NCI-H82 treated with DMSO at 0.1 percent for 48 hours (cell line): ENCODE data around the gene IGFBP1.
"Not testable (repeated sequence)": the region's sequence is repeated elsewhere in the genome, so short reads cannot be mapped to it uniquely, and the experiment has no call there.

Experiments used
- DNase-seq: peaks from one replicate; lab custom pipeline; 2025; ENCODE audit not compliant: unreplicated experiment; lab: John Stamatoyannopoulos, UW

The IGFBP1 gene

GRCh38 chr7:45937301-45937700 is 49.0 kb downstream of the IGFBP1 start:
- no peak for DNase-seq

GRCh38 chr7:45937862-45938261 is 49.6 kb downstream of the IGFBP1 start:
- no peak for DNase-seq

DNA sequence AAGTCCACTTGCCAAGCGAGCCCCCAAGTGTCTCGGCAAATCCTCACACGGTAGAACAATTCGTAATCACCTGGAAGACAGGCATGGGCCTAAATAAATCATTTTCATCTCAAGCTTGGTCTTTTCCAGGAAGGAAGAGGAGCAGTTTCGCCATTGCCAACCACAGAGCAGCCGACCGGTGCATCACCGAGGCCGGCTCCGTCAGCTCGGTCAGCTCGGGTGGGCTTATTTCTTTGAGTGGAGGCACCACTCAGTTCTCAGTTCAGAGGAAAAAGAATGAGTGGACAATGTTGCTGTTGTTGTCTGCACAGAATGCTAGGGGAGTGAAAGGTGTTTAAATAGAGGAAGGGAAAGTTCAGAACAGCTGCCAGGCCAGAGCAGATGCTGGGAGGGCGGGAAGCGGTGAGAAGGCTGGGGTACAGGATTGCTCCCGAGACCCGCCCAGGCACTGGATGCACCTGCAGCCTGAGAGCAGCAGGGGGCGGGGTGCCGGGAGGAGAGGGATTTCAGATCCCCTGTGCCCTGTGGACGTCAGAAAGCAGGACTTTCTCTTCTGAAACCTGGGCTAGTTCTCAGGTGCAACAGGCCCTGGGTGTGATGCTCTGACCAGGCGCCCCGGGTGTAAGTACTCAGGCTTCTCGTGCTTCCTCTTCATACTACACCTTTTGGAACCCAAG is 50.5 kb downstream of the IGFBP1 start:
- DNase-seq = no peak

DNA sequence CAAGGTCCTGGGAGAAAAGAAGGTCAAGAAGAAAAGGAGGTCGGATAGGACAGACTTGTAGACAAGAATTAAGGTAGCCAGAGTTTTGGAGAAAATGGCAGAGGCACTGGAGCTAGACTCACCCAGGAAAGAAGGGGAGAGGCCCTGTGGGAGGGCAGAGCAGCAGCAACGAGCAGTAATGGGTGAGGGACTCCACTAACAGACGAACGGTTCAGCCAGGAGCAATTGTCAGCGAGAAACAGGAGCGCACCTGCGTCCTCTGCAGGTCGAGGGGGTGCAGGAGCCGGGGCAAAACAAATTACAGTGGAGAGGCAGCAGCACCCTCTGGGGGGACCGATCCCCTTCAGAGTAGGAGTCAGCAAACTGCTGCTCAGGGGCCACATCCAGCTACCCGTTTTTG is 51.3 kb downstream of the IGFBP1 start:
- DNase-seq = no peak

DNA sequence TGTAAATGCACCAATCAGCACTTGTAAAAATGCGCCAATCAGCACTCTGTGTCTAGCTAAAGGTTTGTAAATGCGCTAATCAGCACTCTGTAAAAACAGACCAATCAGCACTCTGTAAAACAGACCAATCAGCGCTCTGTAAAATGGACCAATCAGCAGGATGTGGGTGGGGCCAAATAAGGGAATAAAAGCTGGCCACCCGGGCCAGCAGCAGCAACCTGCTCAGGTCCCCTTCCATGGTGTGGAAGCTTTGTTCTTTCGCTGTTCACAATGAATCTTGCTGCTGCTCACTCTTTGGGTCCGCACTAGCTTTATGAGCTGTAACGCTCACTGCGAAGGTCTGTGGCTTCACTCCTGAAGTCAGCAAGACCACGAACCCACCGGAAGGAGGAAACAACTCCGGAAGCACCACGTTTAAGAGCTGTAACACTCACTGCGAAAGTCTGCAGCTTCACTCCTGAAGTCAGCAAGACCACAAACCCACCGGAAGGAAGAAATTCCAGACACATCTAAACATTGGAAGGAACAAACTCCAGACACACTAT is 52.0 kb downstream of the IGFBP1 start:
- not testable (repeated sequence) for DNase-seq

GRCh38 chr7:45940939-45941338 is 52.7 kb downstream of the IGFBP1 start:
- DNase-seq = no peak
